Measurements from ENCODE around the gene SUPT5H.

Gene SUPT5H

DNA sequence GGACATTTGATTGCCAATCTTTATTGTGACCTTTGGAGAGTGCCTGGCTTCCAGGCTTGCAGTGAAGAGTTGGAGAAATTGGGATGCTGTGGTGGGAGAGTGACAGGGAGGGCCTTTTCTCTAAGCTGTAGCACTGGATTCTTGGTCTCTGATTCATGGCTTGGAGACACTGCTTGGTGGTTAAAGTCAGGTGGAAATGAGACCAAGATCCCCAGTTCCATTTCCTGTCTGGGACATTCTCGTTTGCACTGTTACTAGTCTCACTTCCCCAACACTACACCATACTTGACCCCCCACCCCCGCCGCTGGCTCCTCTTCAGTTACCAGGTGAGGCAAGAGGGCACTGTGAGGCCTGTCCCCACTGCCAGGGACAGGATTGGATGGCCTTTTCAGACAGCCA, 2.9 kb downstream of the SUPT5H start:
- no peak for TF ChIP-seq GATA2 (IDR thresholded peaks at IDR 0.05; ENCODE audit: low read depth, low read length)
- no peak for TF ChIP-seq GATA3 (IDR thresholded peaks at IDR 0.05; ENCODE audit: low read depth, low read length)

DNA sequence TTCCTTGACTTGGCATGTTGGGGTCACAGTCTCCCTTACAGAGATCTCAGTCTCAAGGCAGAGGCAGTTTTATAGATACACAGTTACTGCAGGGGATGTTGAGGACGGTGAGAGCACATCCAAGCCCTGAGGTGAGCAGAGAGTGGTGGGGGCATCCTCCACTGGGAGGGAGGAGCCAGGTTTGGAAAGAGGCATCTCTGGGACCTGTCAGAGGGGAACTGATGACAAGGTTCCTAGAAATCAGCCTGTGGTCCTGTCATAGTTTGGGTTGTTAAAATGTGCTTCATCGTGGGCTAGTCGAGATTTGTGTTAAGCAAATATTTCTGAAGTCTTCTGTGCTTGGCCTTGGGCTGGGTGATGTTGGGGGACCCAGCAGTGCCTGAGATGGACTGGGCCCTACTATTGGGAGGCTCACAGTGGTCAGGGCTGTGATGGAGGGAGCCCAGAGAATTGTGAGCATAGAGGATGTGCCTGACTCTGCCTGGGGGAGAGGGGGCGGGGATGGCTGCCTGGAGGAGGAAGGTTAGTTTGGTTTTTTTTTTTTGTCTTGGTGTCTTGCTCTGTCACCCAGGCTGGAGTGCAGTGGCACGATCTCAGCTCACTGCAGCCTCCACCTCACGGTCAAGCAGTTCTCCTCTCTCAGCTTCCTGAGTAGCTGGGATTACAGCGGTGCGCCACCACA, 3.9 kb downstream of the SUPT5H start:
- no peak for TF ChIP-seq GATA2 (IDR thresholded peaks at IDR 0.05; ENCODE audit: low read depth, low read length)
- TF ChIP-seq GATA3 (IDR thresholded peaks at IDR 0.05; ENCODE audit: low read depth, low read length) = no peak

DNA sequence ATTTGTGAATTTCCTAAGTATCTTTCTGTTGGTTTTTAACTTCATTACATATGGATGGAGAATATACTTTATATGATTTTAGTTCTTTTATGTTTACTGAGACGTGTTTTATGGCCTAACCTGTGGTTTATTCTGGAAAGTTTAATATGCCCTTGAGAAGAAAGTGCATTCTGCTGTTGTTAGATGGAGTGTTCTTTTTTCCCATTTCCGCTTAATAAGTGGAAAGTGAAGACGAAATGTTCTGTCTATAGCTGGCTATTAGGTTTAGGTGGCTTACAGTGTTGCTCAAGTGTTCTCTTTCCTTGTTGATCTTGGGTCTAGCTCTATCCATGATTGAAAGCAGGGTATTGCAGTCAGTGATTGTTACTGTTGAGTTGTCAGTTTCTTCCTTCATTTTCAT, 18.0 kb downstream of the SUPT5H start:
- no peak for TF ChIP-seq GATA3 (IDR thresholded peaks at IDR 0.05; ENCODE audit: low read depth, low read length)
- TF ChIP-seq GATA2 (IDR thresholded peaks at IDR 0.05; ENCODE audit: low read depth, low read length) = no peak

DNA sequence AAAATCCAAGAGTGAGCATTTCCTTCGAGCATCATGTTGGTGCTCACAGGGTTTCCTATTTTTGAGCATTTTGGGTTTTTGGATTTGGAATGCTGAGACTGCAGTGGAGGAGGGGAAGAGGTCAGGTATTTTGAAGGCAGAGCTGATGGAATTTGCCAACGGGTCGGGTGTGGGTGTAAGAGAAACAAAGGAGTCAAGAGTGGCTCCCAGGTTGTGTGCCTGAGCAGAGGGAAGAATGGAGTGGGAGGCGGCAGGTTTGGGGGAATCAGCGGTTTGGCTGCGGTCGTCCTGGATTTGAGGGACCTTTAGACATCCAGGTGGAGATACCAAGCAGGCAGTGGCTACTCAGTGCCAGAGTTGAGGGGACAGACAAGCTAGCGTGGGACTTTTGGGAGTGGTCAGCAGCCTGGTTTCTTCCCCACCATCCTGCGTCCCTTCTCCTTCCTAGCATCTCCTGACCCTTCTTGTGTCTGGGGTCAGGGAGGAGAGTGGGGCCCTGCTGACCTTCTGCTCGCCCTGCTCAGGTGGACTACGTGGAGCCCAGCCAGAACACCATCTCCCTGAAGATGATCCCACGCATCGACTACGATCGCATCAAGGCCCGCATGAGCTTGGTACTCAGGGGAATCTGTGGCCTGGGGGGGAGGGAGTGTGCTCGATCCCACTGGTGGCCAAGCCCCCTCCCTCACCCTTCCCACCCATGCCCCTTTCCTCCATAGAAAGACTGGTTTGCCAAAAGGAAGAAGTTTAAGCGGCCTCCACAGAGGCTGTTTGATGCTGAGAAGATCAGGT, 20.8 kb downstream of the SUPT5H start:
- no peak for TF ChIP-seq GATA2 (IDR thresholded peaks at IDR 0.05; ENCODE audit: low read depth, low read length)
- TF ChIP-seq GATA3 (IDR thresholded peaks at IDR 0.05; ENCODE audit: low read depth, low read length) = no peak

DNA sequence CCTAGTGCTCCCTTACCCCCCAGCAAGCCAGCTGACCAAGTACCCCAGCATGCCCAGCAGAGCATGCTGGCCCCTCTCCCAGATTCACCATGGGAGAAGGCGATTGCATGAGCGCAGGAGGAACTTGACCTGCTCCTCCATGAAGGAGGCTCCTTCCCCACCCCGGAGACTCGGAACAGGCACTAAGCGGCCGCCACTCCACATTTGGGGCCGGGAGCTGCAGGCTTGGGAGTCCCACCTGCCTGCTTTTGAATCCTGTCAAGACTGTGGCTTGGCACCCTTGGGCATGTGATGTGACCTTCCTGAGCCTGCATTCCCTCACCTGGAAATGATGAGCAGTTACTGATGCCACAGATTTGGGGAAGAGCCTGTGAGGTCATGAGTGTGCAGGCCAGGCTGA, 22.6 kb downstream of the SUPT5H start:
- TF ChIP-seq GATA2 (IDR thresholded peaks at IDR 0.05; ENCODE audit: low read depth, low read length) (no peak), GATA3 (IDR thresholded peaks at IDR 0.05; ENCODE audit: low read depth, low read length) (no peak)

DNA sequence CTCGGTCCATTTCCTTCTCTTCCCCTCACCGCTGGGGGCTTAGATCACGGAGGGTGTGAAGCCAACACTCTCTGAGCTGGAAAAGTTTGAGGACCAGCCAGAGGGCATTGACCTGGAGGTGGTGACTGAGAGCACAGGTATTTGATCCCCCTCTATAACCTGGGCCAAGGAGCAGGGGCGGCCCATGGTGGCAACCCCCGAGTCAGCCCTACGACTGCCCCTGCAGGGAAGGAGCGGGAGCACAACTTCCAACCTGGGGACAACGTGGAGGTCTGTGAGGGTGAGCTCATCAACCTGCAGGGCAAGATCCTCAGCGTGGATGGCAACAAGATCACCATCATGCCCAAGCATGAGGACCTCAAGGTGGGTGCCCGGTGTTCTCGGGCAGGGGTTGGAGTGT, 23.7 kb downstream of the SUPT5H start:
- TF ChIP-seq GATA2 (IDR thresholded peaks at IDR 0.05; ENCODE audit: low read depth, low read length) (no peak), GATA3 (IDR thresholded peaks at IDR 0.05; ENCODE audit: low read depth, low read length) (no peak)

DNA sequence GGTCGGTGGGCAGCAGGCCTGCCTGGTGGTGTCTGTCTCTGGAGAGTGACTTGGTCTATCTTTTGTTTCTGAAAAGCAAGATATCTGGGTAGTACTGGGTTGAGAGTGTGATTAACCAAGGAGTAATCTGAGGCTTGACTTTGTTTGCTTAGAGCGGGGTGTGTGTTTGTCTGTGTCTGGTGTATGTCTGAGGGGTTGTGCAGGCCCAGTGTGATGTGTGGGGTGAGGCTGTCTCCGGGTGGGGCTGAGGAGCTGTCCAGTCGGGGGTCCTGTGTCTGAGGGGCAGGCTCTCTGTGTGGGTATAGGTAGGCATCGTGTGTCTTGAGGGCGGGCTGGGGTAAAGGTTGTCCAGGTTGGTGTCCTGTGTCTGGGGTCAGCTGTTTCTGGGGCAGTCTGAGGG, 24.2 kb downstream of the SUPT5H start:
- TF ChIP-seq GATA2 (IDR thresholded peaks at IDR 0.05; ENCODE audit: low read depth, low read length) (no peak), GATA3 (IDR thresholded peaks at IDR 0.05; ENCODE audit: low read depth, low read length) (no peak)

DNA sequence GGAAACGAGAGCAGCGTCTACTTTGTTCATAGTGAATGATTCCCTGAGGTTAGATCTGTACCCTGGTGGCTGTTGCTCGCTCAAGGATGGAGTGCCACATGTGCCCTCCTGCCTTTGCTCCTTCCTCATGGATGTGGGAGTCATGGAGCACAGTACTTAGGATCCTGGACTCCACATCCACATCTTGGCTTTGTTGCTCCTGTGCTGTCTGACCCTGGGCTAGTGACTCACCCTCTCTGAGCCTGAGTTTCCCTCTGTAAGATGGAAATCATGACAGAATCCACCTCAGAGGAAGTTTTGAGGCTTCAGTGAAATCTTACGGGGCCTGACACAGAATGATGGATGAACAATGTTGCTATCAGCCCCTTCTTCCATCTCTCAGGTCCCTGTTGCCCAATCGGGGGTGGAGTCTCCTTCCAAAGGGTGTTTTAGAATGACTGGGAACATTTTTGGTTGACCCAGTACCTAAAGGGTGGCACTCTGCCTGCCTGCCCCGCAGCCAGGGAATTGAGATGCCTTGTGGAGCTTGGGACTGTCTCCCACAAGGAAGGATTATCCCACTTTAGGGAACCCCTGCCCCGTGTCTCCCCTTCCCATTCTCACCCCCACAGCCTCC, 25.4 kb downstream of the SUPT5H start:
- TF ChIP-seq GATA2 (IDR thresholded peaks at IDR 0.05; ENCODE audit: low read depth, low read length) (no peak), GATA3 (IDR thresholded peaks at IDR 0.05; ENCODE audit: low read depth, low read length) (no peak)

DNA sequence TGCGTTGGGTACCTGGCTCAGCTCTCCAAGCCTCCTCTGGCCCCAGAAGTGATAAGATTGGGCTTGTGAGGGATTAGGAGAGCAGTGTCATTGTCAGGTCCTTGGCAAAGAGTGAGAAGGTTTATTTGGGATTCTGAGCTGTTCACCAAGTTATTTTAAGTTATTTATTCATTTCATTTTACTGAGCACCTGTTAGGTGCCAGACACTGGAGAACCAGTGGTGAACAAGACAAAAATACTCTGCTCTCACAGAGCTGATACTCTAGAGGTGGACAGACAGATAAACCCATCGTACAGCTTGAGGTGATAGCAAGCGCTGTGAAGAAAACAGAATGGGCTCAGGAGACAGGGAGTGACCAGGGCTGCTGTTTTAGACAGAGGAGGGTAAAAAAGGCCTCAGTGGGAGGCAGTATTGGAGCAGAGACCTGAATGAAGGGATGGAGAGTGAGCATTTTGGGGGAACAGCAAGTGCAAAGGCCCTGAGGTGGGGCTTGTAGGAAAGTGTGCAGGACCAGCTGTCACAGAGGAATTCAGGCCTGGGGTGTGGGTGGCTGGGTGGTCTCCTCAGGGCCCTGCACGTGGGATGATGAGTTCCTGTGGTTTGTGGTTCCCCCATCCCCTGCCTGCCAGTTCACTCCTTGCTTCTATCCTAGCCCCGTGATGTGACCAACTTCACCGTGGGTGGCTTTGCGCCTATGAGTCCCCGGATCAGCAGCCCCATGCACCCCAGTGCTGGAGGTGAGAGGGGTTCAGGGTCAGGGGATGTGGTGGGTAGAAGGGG, 26.6 kb downstream of the SUPT5H start:
- TF ChIP-seq GATA3 (IDR thresholded peaks at IDR 0.05; ENCODE audit: low read depth, low read length) = no peak
- TF ChIP-seq GATA2 (IDR thresholded peaks at IDR 0.05; ENCODE audit: low read depth, low read length) = no peak

DNA sequence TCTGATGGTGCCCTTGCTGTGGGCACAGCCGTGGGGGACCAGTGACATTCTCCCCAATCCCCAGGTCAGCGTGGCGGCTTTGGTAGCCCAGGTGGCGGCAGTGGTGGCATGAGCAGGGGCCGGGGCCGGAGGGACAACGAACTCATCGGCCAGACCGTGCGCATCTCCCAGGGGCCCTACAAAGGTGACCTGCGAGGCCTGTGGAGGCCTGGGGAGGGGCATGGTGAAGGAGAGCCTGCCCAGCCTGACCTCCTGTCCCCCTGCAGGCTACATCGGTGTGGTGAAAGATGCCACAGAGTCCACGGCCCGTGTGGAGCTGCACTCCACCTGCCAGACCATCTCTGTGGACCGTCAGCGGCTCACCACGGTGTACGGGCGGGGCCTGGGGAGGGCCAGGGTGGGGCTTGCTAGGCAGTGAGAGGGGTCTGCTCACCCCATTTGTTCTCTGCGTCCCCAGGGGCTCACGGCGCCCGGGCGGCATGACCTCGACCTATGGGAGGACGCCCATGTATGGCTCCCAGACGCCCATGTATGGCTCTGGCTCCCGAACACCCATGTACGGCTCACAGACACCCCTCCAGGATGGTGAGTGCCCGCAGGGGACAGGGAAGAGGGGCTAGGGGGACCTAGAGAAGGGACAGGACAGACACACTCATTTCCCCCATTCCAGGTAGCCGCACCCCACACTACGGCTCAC, 27.5 kb downstream of the SUPT5H start:
- TF ChIP-seq GATA3 (IDR thresholded peaks at IDR 0.05; ENCODE audit: low read depth, low read length) (no peak), GATA2 (IDR thresholded peaks at IDR 0.05; ENCODE audit: low read depth, low read length) (no peak)

DNA sequence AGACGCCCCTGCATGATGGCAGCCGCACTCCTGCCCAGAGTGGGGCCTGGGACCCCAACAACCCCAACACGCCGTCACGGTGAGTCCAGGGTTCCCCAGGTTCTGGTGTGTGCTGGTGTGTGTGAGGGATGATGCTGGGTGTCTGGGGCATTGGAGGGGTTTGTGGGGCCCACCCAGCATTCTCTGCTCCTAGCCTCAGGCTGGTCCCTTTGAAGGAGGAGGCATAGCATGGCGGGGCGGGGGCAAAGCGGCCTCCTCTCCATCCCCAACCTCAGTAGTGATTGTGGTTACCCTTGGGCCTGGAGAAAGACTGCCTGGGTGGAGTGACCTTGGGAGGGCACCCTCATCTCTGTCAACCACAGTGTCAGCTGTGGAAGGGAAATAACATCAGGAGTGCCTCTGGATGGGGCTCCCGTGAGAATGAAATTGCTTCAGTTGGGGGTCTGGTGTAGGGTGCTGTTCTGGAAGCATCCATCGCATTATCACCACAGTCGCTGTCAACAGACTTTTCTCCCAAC, 28.1 kb downstream of the SUPT5H start:
- no peak for TF ChIP-seq GATA2 (IDR thresholded peaks at IDR 0.05; ENCODE audit: low read depth, low read length)
- TF ChIP-seq GATA3 (IDR thresholded peaks at IDR 0.05; ENCODE audit: low read depth, low read length) = no peak

DNA sequence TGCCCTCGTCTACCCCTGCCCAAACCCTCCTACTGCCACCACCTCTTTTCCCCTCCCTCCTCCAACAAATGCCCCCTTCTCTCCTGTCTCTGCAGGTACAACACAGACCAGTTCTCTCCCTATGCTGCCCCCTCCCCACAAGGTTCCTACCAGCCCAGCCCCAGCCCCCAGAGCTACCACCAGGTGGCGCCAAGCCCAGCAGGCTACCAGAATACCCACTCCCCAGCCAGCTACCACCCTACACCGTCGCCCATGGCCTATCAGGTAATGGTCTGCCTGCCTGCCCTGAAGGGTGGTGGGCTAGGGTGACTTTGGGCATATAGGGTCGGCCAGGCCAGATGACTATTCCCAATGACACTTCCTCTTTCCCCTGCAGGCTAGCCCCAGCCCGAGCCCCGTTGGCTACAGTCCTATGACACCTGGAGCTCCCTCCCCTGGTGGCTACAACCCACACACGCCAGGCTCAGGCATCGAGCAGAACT, 28.8 kb downstream of the SUPT5H start:
- no peak for TF ChIP-seq GATA3 (IDR thresholded peaks at IDR 0.05; ENCODE audit: low read depth, low read length)
- TF ChIP-seq GATA2 (IDR thresholded peaks at IDR 0.05; ENCODE audit: low read depth, low read length) = no peak

DNA sequence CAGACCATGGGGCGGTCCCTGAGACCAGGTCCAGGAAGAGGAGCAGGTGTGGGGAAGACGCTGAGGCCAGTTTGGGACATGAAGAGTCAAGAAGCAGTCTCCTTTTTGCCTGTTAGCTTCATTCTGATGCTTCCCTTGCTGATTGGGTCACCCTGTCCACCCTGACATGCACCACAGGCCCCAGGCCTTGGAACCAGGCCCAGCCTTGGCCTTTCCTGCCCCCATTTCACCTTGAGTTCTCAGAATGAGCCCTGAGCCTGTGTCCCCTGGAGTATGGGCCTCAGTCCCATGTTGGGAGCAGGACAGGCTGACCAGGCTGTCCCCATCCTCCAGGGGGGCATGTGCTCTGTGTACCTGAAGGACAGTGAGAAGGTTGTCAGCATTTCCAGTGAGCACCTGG, 30.4 kb downstream of the SUPT5H start:
- TF ChIP-seq GATA3 (IDR thresholded peaks at IDR 0.05; ENCODE audit: low read depth, low read length) (no peak), GATA2 (IDR thresholded peaks at IDR 0.05; ENCODE audit: low read depth, low read length) (no peak)

Measured in SH-SY5Y (cell line).